HG02571 (cell line): ENCODE data around the gene OR4A15.

ENCODE experiments used
- ATAC-seq: cut with Tn5 transposase; IDR thresholded peaks from one replicate; pipeline ENCODE4 v1.9.1; 2021; ENCODE audit warnings: mild to moderate bottlenecking, moderate library complexity; ENCODE audit not compliant: unreplicated experiment

Gene OR4A15

GRCh38 chr11:55367674-55368073 lies at the start of gene OR4A15:
Gene OR4A15, plus strand, starts transcription at chr11:55367974. Its CDS starts 0 bp downstream, at chr11:55367974.
- ATAC-seq, result no peak

GRCh38 chr11:55324500-55324899 lies 43.3 kb upstream of the OR4A15 start:
- ATAC-seq, result no peak

GRCh38 chr11:55342901-55343300 lies 24.9 kb upstream of the OR4A15 start, which contains the start of gene OR4A16:
Gene OR4A16, plus strand, starts transcription at chr11:55343201. Its CDS starts 0 bp downstream, at chr11:55343201.
- ATAC-seq, result no peak

- no peak for ATAC-seq
These were observed 22.5 kb upstream of the OR4A15 start for GRCh38 chr11:55345306-55345705.

- no peak for ATAC-seq
These were observed 18.7 kb upstream of the OR4A15 start for GRCh38 chr11:55349032-55349431.

GRCh38 chr11:55357560-55358184 lies 10.1 kb upstream of the OR4A15 start:
- ATAC-seq, result no peak

GRCh38 chr11:55401011-55401410 lies 33.2 kb downstream of the OR4A15 start:
- ATAC-seq, result no peak
